Measurements from ENCODE around the gene RGS1.

Gene RGS1

GRCh38 chr1:192628396-192629057 is 53.0 kb downstream of the RGS1 start:
- no peak for TF ChIP-seq CTCF (IDR thresholded peaks at IDR 0.05; ENCODE audit: extremely low read depth, missing control alignments)
- no peak for DNase-seq (ENCODE audit: low spot score)

GRCh38 chr1:192629612-192630011 is 54.0 kb downstream of the RGS1 start:
- no peak for DNase-seq (ENCODE audit: low spot score)
- TF ChIP-seq CTCF (IDR thresholded peaks at IDR 0.05; ENCODE audit: extremely low read depth, missing control alignments): no peak

All from GM20000 (cell line).